ENCODE measurements around the gene IFT122.

DNA sequence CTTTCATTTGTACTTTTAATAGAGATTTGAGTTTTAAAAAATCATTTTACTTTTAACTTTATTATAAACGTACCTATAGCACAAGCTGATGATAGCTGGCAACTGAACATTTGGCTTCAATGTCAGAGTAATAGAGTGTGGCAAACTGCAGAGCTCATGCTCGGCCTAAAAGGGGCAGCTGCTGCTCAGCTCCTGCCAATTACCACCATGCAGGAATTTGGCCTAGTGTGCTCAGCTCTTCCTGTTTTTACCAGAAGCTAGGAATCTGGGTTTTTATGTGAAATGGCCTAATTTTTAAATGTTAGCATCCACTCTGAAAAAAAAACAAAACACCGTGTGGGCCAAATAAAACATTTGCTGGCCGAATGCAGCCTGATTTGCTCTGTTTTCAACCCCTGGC, 1.8 kb downstream of the IFT122 start:
- TF ChIP-seq, protein P1, sequence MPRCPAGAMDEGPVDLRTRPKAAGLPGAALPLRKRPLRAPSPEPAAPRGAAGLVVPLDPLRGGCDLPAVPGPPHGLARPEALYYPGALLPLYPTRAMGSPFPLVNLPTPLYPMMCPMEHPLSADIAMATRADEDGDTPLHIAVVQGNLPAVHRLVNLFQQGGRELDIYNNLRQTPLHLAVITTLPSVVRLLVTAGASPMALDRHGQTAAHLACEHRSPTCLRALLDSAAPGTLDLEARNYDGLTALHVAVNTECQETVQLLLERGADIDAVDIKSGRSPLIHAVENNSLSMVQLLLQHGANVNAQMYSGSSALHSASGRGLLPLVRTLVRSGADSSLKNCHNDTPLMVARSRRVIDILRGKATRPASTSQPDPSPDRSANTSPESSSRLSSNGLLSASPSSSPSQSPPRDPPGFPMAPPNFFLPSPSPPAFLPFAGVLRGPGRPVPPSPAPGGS (IDR thresholded peaks at IDR 0.05), result no peak
- no peak for TF ChIP-seq POLR2A (IDR thresholded peaks at IDR 0.05; ENCODE audit: low read length)
- no peak for TF ChIP-seq CTCF (IDR thresholded peaks at IDR 0.05)
- TF ChIP-seq FOSL2 (IDR thresholded peaks at IDR 0.05), result no peak
- no peak for TF ChIP-seq FOSL2 (CRISPR knock-in tag; IDR thresholded peaks at IDR 0.05)
- TF ChIP-seq CHD2 (IDR thresholded peaks at IDR 0.05; ENCODE audit: low read length, partially characterized antibody), result no peak
- TF ChIP-seq, protein P2, sequence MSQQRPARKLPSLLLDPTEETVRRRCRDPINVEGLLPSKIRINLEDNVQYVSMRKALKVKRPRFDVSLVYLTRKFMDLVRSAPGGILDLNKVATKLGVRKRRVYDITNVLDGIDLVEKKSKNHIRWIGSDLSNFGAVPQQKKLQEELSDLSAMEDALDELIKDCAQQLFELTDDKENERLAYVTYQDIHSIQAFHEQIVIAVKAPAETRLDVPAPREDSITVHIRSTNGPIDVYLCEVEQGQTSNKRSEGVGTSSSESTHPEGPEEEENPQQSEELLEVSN (IDR thresholded peaks at IDR 0.05; ENCODE audit: borderline replicate concordance, low read depth), result no peak
- no peak for TF ChIP-seq ESRRA (IDR thresholded peaks at IDR 0.05; ENCODE audit: borderline replicate concordance, low read length)
- no peak for TF ChIP-seq SREBF2 (IDR thresholded peaks at IDR 0.05)
- TF ChIP-seq TP53 (CRISPR knock-in tag; IDR thresholded peaks at IDR 0.05), result no peak
- TF ChIP-seq EP300 (IDR thresholded peaks at IDR 0.05), result no peak
- no peak for TF ChIP-seq CEBPB (IDR thresholded peaks at IDR 0.05)
